SK-N-SH (cell line): ENCODE data around the gene AGTRAP. TPM values are rescaled to one million over a fixed set of nuclear protein-coding genes. Genes with fewer than 3 reads are reported as not detected.

Experiments
- CTCF ChIA-PET: fragments of 300-600, 350-600 bp; formaldehyde crosslinking; extraction: SDS; loops from one replicate; lab custom pipeline; 2021; lab: Yijun Ruan, JAX
- POLR2A ChIA-PET: fragments of 350-600 bp; sonication (Branson Sonifier 250); formaldehyde crosslinking; extraction: SDS; loops from one replicate; lab custom pipeline; 2020; ENCODE audit warnings: antibody characterized with exemption, inconsistent platforms; lab: Yijun Ruan, JAX
- DNase-seq: peaks from one replicate; pipeline ENCODE4 v3.0.0; 2012
- H2AFZ ChIP-seq: fragments of 200-600 bp; sonication (generic); 2 replicates; pipeline ENCODE4 v1.8.1; 2016; ENCODE audit warnings: antibody characterized with exemption, mild to moderate bottlenecking, low read depth
- H3F3A ChIP-seq: fragments of 200-600 bp; sonication (generic); replicated peaks from 2 replicates; pipeline ENCODE3; 2016; ENCODE audit warnings: antibody characterized with exemption, mild to moderate bottlenecking; ENCODE audit not compliant: insufficient read depth
- H3K27ac ChIP-seq, 2 experiments: fragments of 200-500 bp in 1 of 2; fragments of 200-600 bp in 1 of 2; sonication (Bioruptor generic) in 1 of 2; sonication (generic), shearing (Covaris generic) in 1 of 2; 2 replicates each; pipeline versions ENCODE4 v1.5.1 to v1.6.1; 2014 to 2016; ENCODE audit warnings: low read depth in 2 of 2, inconsistent platforms in 1 of 2, low read length in 1 of 2, mild to moderate bottlenecking in 1 of 2, mixed read lengths in 1 of 2
- H3K27me3 ChIP-seq: fragments of 200-600 bp; sonication (generic), shearing (Covaris generic); 2 replicates; pipeline ENCODE4 v1.6.1; 2016; ENCODE audit warnings: mixed run types; ENCODE audit not compliant: insufficient read depth
- H3K36me3 ChIP-seq, 2 experiments: fragments of 200-500 bp in 1 of 2; fragments of 200-600 bp in 1 of 2; sonication (Bioruptor generic) in 1 of 2; sonication (generic) in 1 of 2; replicated peaks in 1 of 2; 2 replicates each; pipeline versions ENCODE3 to v1.5.1; 2014 to 2016; ENCODE audit warnings: low read length in 1 of 2, mild to moderate bottlenecking in 1 of 2; ENCODE audit not compliant: insufficient read depth in 2 of 2, control insufficient read depth in 1 of 2
- H3K4me1 ChIP-seq, 2 experiments: fragments of 200-500 bp in 1 of 2; fragments of 200-600 bp in 1 of 2; sonication (Bioruptor generic) in 1 of 2; sonication (generic), shearing (Covaris generic) in 1 of 2; 2 replicates each; pipeline versions ENCODE4 v1.5.1 to v1.6.1; 2014 to 2016; ENCODE audit warnings: low read depth in 1 of 2, low read length in 1 of 2, mixed run types in 1 of 2; ENCODE audit not compliant: insufficient read depth in 2 of 2, control insufficient read depth in 1 of 2
- H3K4me2 ChIP-seq: fragments of 200-600 bp; sonication (generic), shearing (Covaris generic); 2 replicates; pipeline ENCODE4 v1.6.1; 2017; ENCODE audit warnings: mixed run types
- H3K4me3 ChIP-seq, 2 experiments: fragments of 200-500 bp in 1 of 2; fragments of 200-600 bp in 1 of 2; sonication (Bioruptor generic) in 1 of 2; sonication (generic), shearing (Covaris generic) in 1 of 2; 2 replicates each; pipeline versions ENCODE4 v1.5.1 to v1.8.1; 2014 to 2016; ENCODE audit warnings: low read depth in 2 of 2, inconsistent platforms in 1 of 2, low read length in 1 of 2, mild to moderate bottlenecking in 1 of 2, mixed read lengths in 1 of 2, moderate library complexity in 1 of 2
- H3K79me2 ChIP-seq: fragments of 200-600 bp; sonication (generic); 2 replicates; pipeline ENCODE4 v1.8.1; 2017; ENCODE audit warnings: mild to moderate bottlenecking; ENCODE audit not compliant: insufficient read depth
- H3K9ac ChIP-seq: fragments of 200-600 bp; sonication (generic); 2 replicates; pipeline ENCODE4 v1.6.1; 2017; ENCODE audit warnings: mixed run types
- H3K9me2 ChIP-seq: fragments of 200-600 bp; sonication (generic); 2 replicates; pipeline ENCODE4 v1.6.1; 2017; ENCODE audit warnings: mixed run types
- H3K9me3 ChIP-seq: fragments of 200-600 bp; sonication (generic); 2 replicates; pipeline ENCODE4 v1.6.1; 2017; ENCODE audit warnings: mixed run types, mild to moderate bottlenecking, moderate library complexity
- H4K20me1 ChIP-seq: fragments of 200-600 bp; sonication (generic); 2 replicates; pipeline ENCODE4 v1.6.1; 2017; ENCODE audit warnings: mild to moderate bottlenecking, mixed run types; ENCODE audit not compliant: insufficient read depth
- CTCF ChIP-seq: fragments of 200-600 bp; sonication (generic); IDR thresholded peaks from 2 replicates; pipeline ENCODE4 v1.6.1; 2017; ENCODE audit warnings: antibody characterized with exemption, mild to moderate bottlenecking, moderate library complexity
- ELF1 ChIP-seq: IDR thresholded peaks from 2 replicates; pipeline ENCODE4 v1.4.0; 2012
- EP300 ChIP-seq, 2 experiments: IDR thresholded peaks; 2 replicates each; pipeline versions ENCODE4 v1.4.0 to v1.6.1; 2012; ENCODE audit warnings: borderline replicate concordance in 1 of 2, low read depth in 1 of 2, low read length in 1 of 2
- EZH2phosphoT487 ChIP-seq: fragments of 200-600 bp; sonication (generic); IDR thresholded peaks from 2 replicates; pipeline ENCODE4 v1.6.1; 2017; ENCODE audit warnings: low read depth, mixed run types, mild to moderate bottlenecking, antibody characterized with exemption, moderate library complexity, borderline replicate concordance
- FOXM1 ChIP-seq: IDR thresholded peaks from 2 replicates; pipeline ENCODE4 v1.4.0; 2012; ENCODE audit warnings: low read depth, mild to moderate bottlenecking
- MEF2A ChIP-seq: IDR thresholded peaks from 2 replicates; pipeline ENCODE4 v1.4.0; 2012; ENCODE audit warnings: low read depth, borderline replicate concordance
- NRF1 ChIP-seq: IDR thresholded peaks from 2 replicates; pipeline ENCODE4 v1.6.1; 2012; ENCODE audit warnings: low read depth, mild to moderate bottlenecking, low read length
- POLR2AphosphoS5 ChIP-seq: IDR thresholded peaks from 2 replicates; pipeline ENCODE4 v1.6.1; 2012; ENCODE audit warnings: low read depth, low read length
- RAD21 ChIP-seq: IDR thresholded peaks from 2 replicates; pipeline ENCODE4 v1.6.1; 2012; ENCODE audit warnings: mild to moderate bottlenecking, low read length
- RCOR1 ChIP-seq: fragments of 150-350 bp; IDR thresholded peaks from 2 replicates; pipeline ENCODE4 v1.6.1; 2017; ENCODE audit warnings: antibody characterized with exemption, low read length
- RFX5 ChIP-seq: IDR thresholded peaks from 2 replicates; pipeline ENCODE4 v1.6.1; 2012; ENCODE audit warnings: mild to moderate bottlenecking, improper control_type of control experiment, low read length
- TEAD4 ChIP-seq: IDR thresholded peaks from 2 replicates; pipeline ENCODE4 v1.4.0; 2012; ENCODE audit warnings: mild to moderate bottlenecking, borderline replicate concordance; ENCODE audit not compliant: insufficient read depth
- WGBS: methylation state at CpG from one replicate; pipeline ENCODE4 v1.1.6; 2017; ENCODE audit warnings: low lambda C conversion rate; 5-methylcytosine and 5-hydroxymethylcytosine counted together
- polyA plus RNA-seq, 3 experiments: library from polyadenylated mRNA; depleted of rRNA; stranded (reverse); fragments of >200 nt; gene quantifications; 2 replicates each; pipeline ENCODE4 v1.2.3, GENCODE V29; 2012
- TF ChIP-seq, protein P1 (sequence below): IDR thresholded peaks from 2 replicates; pipeline ENCODE4; 2012
- TF ChIP-seq, protein P2 (sequence below): IDR thresholded peaks from 2 replicates; pipeline ENCODE4 v1.4.0; 2012; ENCODE audit warnings: low read depth, borderline replicate concordance

Gene AGTRAP
- polyA plus RNA-seq, 1 of the 3 experiments (the other 2 are of a cell fraction), result 66.2 TPM

DNA sequence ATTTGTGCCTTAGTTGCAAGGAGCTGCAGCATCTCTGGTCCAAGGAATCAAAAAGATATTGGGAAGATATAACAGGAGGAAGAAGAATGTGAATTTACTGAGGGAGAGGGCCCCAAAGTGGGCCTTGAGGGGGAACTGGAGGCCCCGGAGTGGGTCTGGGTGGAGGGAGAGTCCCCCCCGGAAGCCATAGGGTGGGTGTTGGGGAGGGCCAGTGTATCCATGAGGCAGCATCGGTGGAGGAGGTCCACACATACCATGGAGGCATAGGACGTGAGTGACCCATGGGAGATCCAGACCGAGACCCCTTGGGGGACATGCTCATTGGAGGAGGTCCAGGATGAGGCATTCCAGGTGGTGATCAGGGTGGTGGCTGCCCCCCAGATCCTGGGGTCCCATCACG is 25.3 kb downstream of the AGTRAP start:
- Histone ChIP-seq H2AFZ (no peak overlapping the region), H3K4me2 (no peak overlapping the region), H3K9ac (no peak overlapping the region), H3K27me3 (no peaks in the 10 kb centered on the region), H3K27ac (no peak overlapping the region), H3K9me3 (no peaks in the 10 kb centered on the region), H3K79me2 (no peaks in the 10 kb centered on the region), H4K20me1 (no peaks in the 10 kb centered on the region), H3K9me2 (no peaks in the 10 kb centered on the region), H3K4me1 (peaks cover 0 to 9% of the 10 kb centered on the region in 2 experiments; a peak in 1 of 4 replicates), H3F3A (no peaks in the 10 kb centered on the region), H3K4me3 (no peak overlapping the region), H3K36me3 (no peaks in the 10 kb centered on the region)
- ChIA-PET CTCF (no interaction called here), POLR2A (no interaction called here)
- WGBS, result 69% methylated on average over 3 of the region's 6 CpGs
- DNase-seq, result no peak
- TF ChIP-seq RCOR1, result no peak
- TF ChIP-seq CTCF, result no peak
- no peak for TF ChIP-seq POLR2AphosphoS5
- TF ChIP-seq NRF1, result no peak
- no peak for TF ChIP-seq RAD21
- TF ChIP-seq EZH2phosphoT487, result no peak
- TF ChIP-seq ELF1, result no peak

DNA sequence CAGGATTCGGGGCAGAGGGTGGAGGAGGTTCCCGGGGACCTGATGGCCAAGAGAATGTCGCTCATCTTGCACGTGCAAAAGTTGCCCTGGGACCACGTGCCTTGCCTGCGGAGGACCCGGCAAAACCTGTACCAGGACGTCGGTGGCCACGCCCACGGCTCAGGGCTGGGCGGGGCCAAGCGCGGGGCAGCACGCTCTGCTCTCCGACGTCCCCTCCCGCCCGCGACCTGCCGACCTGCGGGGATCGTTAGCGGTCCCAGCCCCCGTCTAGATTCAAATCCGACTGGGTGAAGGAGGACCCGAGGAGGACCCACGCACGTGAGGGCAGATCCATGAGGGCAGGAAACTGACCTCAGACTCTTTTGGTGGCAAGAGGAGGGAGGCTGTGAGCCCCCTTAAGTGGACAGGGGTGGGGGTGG is 26.1 kb downstream of the AGTRAP start, which contains the start of gene C1orf167:
Gene C1orf167 (plus strand): TSS at position 206 of the 419 bp plus-strand sequence. CDS start 2,208 bp downstream, outside the sequence.
- CTCF ChIA-PET, result no interaction called here
- H2AFZ ChIP-seq, result no peak within 1 kb of the TSS
- TF ChIP-seq, protein P1, sequence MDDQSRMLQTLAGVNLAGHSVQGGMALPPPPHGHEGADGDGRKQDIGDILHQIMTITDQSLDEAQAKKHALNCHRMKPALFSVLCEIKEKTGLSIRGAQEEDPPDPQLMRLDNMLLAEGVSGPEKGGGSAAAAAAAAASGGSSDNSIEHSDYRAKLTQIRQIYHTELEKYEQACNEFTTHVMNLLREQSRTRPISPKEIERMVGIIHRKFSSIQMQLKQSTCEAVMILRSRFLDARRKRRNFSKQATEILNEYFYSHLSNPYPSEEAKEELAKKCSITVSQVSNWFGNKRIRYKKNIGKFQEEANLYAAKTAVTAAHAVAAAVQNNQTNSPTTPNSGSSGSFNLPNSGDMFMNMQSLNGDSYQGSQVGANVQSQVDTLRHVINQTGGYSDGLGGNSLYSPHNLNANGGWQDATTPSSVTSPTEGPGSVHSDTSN, result no peak
- TF ChIP-seq, protein P2, sequence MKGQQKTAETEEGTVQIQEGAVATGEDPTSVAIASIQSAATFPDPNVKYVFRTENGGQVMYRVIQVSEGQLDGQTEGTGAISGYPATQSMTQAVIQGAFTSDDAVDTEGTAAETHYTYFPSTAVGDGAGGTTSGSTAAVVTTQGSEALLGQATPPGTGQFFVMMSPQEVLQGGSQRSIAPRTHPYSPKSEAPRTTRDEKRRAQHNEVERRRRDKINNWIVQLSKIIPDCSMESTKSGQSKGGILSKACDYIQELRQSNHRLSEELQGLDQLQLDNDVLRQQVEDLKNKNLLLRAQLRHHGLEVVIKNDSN, result no peak
- no peak for TF ChIP-seq RFX5
- TF ChIP-seq EP300 (IDR thresholded peaks at IDR 0.05; ENCODE audit: borderline replicate concordance in 1 of 2, low read depth in 1 of 2, low read length in 1 of 2), result no peak
- TF ChIP-seq TEAD4, result no peak
- TF ChIP-seq FOXM1, result no peak
- no peak for TF ChIP-seq MEF2A
- TF ChIP-seq RCOR1, result no peak

More for the DNA sequence above, 26.1 kb downstream of the AGTRAP start, which contains the start of gene C1orf167:
- Histone ChIP-seq H3K9me2 (no peaks in the 10 kb centered on the region), H3K4me1 (peaks cover 0 to 9% of the 10 kb centered on the region in 2 experiments; a peak in 1 of 4 replicates), H3K9ac (no peak within 1 kb of the TSS), H3K27me3 (no peaks in the 10 kb centered on the region), H3K4me2 (no peak within 1 kb of the TSS), H3K27ac (no peak within 1 kb of the TSS), H3K79me2 (no peaks in the 10 kb centered on the region), H3K4me3 (no peak within 1 kb of the TSS), H3F3A (no peaks in the 10 kb centered on the region), H4K20me1 (no peaks in the 10 kb centered on the region), H3K9me3 (no peaks in the 10 kb centered on the region), H3K36me3 (no peaks in the 10 kb centered on the region)
- DNase-seq, result no peak
- 37% methylated on average over 23 of the region's 29 CpGs for WGBS
- POLR2A ChIA-PET, result no interaction called here
